Hippocampal formation (tissue), 2 donors: Measurements from ENCODE around the gene IGFALS.

Experiments used
- DNase-seq, 2 donors: peaks; one replicate each; lab custom pipeline; 2025; lab: John Stamatoyannopoulos, UW

The IGFALS gene

GRCh38 chr16:1793578-1794220, at the start of gene IGFALS:
Gene IGFALS (minus strand): TSS chr16:1793705. CDS start chr16:1793652, 53 bp downstream.
- DNase-seq: no peak

DNA sequence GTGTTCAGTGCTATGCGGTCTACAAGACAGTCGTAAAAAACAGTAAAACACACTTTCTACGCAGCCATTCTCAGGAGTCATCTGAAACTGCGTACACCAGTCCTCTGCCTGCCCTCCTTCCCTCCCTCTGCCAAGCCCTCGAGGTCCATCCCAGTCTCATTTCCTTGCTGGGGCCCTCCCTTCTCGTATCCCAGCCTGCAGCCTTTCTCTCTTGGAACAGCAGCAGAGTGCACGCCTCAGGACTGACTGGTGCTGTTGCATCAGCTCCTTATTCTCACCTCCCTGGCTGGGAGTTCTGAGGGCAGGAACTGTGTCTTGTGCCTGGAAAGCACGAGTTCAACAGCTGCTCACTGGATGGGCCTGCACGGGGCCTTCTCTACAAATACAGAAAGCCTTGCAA, 46.0 kb upstream of the IGFALS start:
- no peak for DNase-seq

- DNase-seq: no peak
These were observed 40.6 kb upstream of the IGFALS start for GRCh38 chr16:1834096-1834495.

DNA sequence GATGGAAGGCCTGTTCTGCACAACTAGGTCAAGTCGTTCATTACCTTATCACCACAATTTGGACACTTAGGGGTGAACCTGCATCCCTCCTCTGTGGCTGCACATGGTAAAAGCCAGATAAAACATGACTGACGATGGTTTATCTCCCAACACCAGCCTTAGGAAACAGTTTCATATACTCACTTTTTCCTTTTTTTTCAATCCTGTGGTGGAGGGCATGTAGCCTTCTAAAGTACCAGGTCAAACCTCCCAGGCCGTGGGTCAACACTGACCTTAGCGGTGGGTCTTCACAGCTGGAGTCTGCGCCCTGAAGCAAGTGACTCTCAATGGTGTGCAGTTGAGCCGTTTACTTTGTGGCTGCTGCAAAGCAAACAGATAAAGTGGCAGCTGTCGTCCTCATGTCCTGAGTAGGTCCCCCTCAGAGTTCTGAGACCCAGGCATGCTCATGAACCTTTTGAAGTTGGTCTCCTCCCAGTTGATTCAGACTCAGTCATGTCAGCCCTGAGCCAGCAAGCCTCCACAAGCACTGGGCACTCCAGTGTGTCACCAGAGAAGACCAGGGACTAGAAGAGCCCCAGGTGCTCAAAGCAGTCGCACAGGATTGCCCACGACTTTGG, 39.4 kb upstream of the IGFALS start:
- DNase-seq: no peak

DNA sequence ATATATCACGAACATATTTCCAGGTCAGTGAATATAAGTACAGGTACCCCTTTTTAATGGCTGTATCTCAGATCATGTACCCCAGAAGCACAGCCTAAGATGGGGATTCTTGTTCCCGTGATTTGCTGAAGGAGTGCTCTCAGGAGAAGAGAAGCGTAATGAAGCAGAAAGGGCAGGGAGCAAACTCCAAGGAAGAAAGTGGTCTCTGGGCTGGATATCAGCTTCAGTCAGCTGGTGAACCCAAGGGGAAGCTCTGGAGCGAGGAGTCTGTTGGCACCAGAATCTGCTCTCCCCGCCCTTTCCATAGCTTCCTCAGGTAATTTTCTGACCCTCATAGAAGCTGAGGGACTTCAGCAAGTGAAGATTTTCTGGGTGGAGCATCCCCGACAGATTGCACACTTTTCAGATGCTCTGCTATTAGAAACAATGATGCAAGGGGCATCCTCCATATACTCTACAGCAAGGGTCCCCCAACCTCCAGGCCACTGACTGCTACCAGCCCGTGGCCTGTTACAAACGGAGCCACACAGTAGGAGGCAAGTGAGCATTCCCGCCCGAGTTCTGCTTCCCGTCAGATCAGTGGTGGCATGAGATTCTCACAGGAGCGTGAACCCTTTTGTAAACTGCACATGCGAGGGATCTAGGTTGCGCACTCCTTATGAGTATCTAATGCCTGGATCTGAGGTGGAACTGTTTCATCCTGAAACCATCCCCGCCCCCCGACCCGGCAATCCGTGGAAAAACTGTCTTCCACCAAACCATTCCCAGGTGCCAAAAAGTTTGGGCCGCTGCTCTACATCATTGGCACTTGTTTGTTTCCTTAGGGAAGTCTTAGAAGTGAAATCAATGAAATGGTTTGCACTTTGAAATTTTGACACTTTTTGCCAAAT, 37.9 kb upstream of the IGFALS start:
- no peak for DNase-seq

- DNase-seq: no peak
These were observed 36.7 kb upstream of the IGFALS start for GRCh38 chr16:1830213-1830612.

DNA sequence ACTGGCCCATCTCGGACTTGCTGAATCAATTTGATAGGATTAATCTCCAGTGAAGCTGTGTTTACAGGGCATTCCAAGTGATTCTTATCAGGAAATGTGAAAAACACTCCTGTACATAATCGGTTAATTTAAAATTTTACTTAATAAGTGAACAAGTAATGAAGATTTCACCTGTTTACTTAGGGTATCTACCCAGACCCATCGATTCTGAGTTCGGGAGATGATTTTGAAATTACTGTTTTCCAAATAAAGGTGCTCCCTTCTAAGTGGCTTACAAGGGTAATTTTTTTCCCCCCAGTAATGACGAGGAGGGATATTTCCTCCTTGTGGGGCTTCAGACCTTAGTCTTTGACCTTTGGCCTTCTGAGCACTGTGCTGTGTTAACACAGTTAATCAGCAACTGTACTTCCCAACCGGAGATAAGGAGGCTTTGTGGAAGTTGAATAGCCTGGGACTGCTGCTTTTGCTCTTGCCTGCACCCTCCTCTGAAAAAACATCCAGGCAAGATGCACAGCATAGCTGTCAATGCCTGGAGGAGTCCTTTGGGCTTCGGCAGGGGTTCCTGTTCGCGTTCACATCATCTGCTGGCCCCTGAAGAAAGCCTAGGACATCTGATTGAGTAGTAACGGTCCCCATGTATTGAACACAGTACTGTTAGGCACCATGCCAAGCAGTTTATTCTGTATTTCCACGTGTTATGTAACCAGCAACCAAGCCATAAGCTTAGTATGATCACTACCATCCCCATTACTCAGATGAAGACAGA, 35.3 kb upstream of the IGFALS start:
- no peak for DNase-seq

GRCh38 chr16:1826691-1827573, 33.4 kb upstream of the IGFALS start, which contains the start of the genes FAHD1 and HAGH:
Gene FAHD1 (plus strand): TSS chr16:1827206. CDS start chr16:1827239, 33 bp downstream.
Gene HAGH (minus strand): TSS chr16:1826825. CDS start chr16:1826787, 38 bp downstream.
- DNase-seq: peak; percentile 84 to 95

GRCh38 chr16:1825864-1826690, 32.6 kb upstream of the IGFALS start:
- DNase-seq: no peak

GRCh38 chr16:1825381-1825863, 31.9 kb upstream of the IGFALS start:
- no peak for DNase-seq

DNA sequence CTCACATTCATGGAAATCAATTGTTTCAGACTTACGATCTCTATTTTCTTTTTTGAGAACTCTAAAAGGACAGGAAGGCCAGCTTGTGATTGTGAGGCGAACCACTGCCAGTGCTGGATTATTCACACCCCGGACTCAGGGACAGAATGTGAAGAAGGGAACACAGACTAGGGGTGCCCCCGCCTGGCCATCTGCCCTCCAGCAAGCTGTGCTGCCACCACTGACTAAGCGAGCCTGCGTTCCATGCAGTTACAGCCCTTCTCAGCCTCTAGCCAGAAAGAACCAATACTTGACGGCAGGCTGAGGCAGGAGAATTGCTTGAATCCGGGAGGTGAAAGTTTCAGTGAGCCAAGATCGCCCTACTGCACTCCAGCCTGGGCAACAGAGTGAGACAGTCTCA, 30.3 kb upstream of the IGFALS start:
- DNase-seq: peak in 1 of 2 donors; percentile 21

DNA sequence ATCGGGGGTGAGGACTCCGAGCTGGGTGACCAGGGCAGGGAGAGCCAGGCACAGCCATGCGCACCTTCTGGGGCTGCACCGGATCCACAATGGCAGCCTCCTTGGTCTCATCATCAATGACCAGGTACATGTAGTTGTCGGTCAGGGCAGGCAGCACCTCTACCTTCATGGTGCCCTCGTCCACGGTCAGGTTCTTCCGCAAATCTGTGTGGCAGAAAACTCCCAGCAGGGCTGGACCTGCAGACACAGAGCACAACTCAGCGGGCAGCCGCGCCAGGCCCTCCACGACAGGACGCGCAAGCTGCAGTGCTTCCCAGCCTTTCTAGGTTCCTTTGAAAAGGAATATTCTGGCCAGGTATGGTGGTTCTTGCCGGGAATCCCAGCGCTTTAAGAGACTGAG, 29.3 kb upstream of the IGFALS start:
- DNase-seq: no peak

- no peak for DNase-seq
These were observed 28.5 kb upstream of the IGFALS start for GRCh38 chr16:1821861-1822611.

- no peak for DNase-seq
These were observed 27.4 kb upstream of the IGFALS start for GRCh38 chr16:1820946-1821290.

DNA sequence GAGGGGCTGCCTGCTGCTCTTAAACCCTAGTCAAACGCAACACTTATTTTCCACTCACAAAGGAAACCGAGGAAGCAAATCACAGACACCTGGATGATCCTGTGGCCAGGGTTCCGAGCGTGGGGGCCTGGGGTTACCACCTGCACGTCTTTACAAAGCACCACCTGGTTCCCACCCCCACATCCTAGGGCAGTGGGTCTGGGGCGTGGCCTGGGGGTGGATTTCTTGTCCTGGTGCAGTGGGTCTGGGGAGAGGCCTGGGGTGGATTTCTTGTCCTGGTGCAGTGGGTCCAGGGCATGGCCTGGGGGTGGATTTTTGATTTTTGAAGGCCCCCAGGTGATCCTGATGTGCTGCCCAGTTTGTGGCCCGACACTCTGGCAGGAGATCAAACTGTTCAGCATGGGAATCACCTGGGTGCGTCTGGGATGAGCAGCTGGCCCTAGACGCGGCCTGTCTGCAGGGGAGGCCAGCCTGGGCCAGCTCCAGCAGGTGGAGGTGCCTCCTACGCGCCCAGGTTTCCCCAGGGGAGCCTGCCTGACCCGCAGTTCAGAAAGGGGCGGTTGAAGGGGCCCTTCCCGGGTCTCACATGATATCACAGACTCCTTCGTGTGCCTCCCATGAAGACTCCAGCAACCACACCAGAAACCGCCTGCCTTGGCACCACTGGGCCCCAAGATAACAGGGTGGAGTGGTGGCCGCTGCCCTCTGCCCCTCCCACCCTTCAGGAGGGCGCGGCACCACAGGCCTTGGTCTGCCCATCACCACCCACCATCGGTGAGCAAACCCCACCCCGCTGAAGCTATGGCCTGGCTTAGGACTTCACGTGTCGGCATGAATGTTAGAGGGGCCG, 26.8 kb upstream of the IGFALS start:
- DNase-seq: no peak

GRCh38 chr16:1819611-1820010, 26.1 kb upstream of the IGFALS start:
- DNase-seq: no peak

DNA sequence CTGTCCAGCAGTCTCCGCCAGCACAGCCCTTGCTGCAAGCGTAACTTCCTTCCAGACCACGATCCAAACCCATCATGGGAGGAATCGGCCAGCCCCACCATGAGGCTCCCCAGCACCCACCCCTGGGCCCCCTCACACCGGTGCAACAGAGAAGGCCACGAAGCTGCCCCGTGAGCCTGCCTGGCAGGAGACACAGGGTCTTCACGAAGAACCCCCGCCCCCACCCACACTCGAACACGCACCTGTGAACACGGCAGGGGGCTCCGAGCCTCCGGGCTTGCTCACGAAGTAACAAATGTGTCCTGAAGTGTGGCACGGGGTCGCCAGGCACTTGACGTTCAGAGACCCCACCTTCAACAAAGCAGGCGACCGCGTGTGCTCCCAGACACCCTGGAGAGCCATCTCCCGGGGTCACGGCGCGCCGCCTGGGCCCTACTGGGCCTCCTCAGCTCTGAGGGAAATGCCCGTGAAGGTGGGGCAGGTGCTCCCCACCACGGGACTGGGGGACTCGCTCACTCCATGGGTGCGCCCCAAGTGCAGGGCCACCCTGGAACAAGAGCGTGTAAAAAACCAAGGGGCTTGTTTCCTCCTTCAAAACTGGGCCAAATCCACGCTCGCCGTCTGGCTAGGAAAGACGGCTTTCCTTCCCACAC, 25.5 kb upstream of the IGFALS start:
- no peak for DNase-seq
